GM10248 (cell line): ENCODE data around the gene HOXA6.
A peak's percentile ranks its signal among the peaks of the same experiment; 100 is the strongest.

Experiments used
- CTCF ChIA-PET: fragments of 300-600 bp; sonication (Branson Sonifier 250); formaldehyde crosslinking; extraction: SDS; loops from one replicate; lab custom pipeline; 2021; ENCODE audit warnings: antibody characterized with exemption; lab: Yijun Ruan, JAX
- POLR2A ChIA-PET: fragments of 350-650 bp; sonication (Branson Sonifier 250); formaldehyde crosslinking; extraction: SDS; loops from one replicate; lab custom pipeline; 2020; ENCODE audit warnings: antibody characterized with exemption; lab: Yijun Ruan, JAX
- DNase-seq: peaks from one replicate; pipeline ENCODE4 v3.0.0; 2012; ENCODE audit errors: extremely low spot score
- CTCF ChIP-seq: IDR thresholded peaks from 2 replicates; pipeline ENCODE4 v1.5.1; 2012; ENCODE audit warnings: mild to moderate bottlenecking, low read depth; ENCODE audit errors: extremely low read depth, missing control alignments, control extremely low read depth

The HOXA6 gene

DNA sequence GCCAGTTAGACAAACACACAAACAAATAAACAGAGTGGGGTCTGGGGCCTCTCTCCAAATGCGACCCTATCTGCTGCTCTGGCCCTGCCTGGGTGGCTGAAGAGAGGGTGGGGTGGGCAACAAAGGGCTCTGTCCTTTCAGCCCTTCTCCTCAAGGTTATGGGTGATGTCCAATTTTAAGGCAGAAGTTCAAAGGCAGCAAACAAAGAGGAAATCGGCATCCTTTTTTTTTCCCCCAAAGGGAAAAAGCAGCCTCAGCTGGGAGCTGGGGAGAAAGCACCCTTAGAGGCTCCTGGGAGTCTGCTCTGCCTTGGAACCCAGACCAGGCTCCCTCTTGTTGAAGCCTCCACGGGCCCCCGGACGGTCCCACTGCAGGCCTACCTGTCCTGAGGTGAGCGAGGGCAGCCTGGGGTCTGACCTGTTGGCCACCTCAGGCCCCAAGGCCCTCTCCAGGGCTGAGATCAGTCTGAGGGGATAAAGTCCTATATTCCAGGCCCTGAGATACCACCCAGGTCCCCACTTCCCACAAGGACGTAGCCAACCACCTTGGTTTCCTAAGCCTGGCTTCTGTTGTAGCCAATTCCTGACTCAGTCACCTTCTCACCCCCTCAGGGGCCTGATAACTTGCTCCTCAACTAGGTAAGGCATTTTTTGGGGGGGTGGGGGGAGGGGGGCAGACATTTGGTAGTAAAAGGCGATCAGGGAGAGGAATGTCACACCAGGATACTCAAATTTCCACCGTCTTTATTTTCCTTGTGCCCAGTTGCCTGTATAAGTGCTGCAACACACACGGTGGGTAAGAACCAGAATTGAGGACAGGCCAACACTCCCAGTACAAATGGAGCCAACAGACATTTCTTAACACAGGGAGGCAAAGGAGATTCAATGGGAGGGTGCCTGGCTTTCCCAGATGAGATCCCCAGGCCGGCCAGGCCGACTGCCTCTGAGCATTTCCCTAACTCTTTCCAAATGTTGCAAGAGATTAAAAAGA, 33.2 kb upstream of the HOXA6 start:
- CTCF ChIA-PET: interaction anchor here (1.0 to 2.6 kb wide), 10 partner anchors 9 to 808 kb away, joined by 3 to 11 read pairs (median 4); no protein-coding TSS in a partner anchor
- no peak for DNase-seq
- POLR2A ChIA-PET: no interaction called here
- no peak for TF ChIP-seq CTCF

GRCh38 chr7:27179503-27180430, 32.2 kb upstream of the HOXA6 start:
- peak; percentile 66 for TF ChIP-seq CTCF
- CTCF ChIA-PET: interaction anchor here (1.0 to 3.4 kb wide), 10 partner anchors 10 to 807 kb away, joined by 3 to 15 read pairs (median 4); no protein-coding TSS in a partner anchor
- POLR2A ChIA-PET: no interaction called here
- peak; percentile 76 for DNase-seq

- POLR2A ChIA-PET: no interaction called here
- no peak for TF ChIP-seq CTCF
Observed at GRCh38 chr7:27179030-27179429, 31.5 kb upstream of the HOXA6 start.

GRCh38 chr7:27178366-27178765, 30.8 kb upstream of the HOXA6 start:
- no peak for TF ChIP-seq CTCF
- no peak for DNase-seq
- ChIA-PET POLR2A (no interaction called here), CTCF (interaction anchor here (0.7 to 3.4 kb wide), 4 partner anchors 17 to 1923 kb away, joined by 3 to 15 read pairs (median 8); no protein-coding TSS in a partner anchor)

More at GRCh38 chr7:27179030-27179429, 31.5 kb upstream of the HOXA6 start:
- no peak for DNase-seq
- CTCF ChIA-PET: interaction anchor here (0.7 to 3.4 kb wide), 10 partner anchors 11 to 1923 kb away, joined by 3 to 15 read pairs (median 4); no protein-coding TSS in a partner anchor

- POLR2A ChIA-PET: no interaction called here
- DNase-seq: no peak
- no peak for TF ChIP-seq CTCF
- CTCF ChIA-PET: interaction anchor here (1.4 to 3.4 kb wide), 4 partner anchors 16 to 495 kb away, joined by 4 to 18 read pairs (median 13); no protein-coding TSS in a partner anchor
Observed at GRCh38 chr7:27177795-27178320, 30.3 kb upstream of the HOXA6 start.
